ENCODE results near the gene PLXNB3.

Gene PLXNB3
- total RNA-seq: 0 to 0.40 (median 0.11) reads per million in 9 experiments

GRCh38 chrX:153763989-153764755 lies at the start of gene PLXNB3:
PLXNB3 (plus strand) TSS chrX:153764249; CDS start chrX:153765536, 1,287 bp downstream.
- Mint-ChIP-seq H3K4me1 (ENCODE audit: low read depth in 2 of 2) (peaks cover 4 to 9% of the 10 kb centered on the region in 2 donors), H3K27me3 (no peaks in the 10 kb centered on the region), H3K9me3 (no peaks in the 10 kb centered on the region), H3K36me3 (ENCODE audit: insufficient read depth) (no peaks in the 10 kb centered on the region), H3K4me3 (peak within 1 kb of the TSS in 1 of 2 donors; percentile 10), H3K27ac (peak within 1 kb of the TSS in 1 of 2 donors; percentile 46)
- ATAC-seq (replicated peaks) (peak; percentile 91), DNase-seq (peak; percentile 68 to 69 (median 69))

- DNase-seq (no peak), ATAC-seq (replicated peaks) (no peak)
- no peak overlapping the region for H3K4me3 Mint-ChIP-seq
- peaks cover 3 to 7% of the 10 kb centered on the region in 2 donors for H3K4me1 Mint-ChIP-seq (ENCODE audit: low read depth in 2 of 2)
- no peak overlapping the region for H3K27ac Mint-ChIP-seq
- H3K9me3 Mint-ChIP-seq: no peaks in the 10 kb centered on the region
- no peaks in the 10 kb centered on the region for H3K27me3 Mint-ChIP-seq
- peaks cover 56% of the 10 kb centered on the region for H3K36me3 Mint-ChIP-seq (ENCODE audit: insufficient read depth)
Observed at GRCh38 chrX:153714256-153714655, 49.8 kb upstream of the PLXNB3 start.

DNA sequence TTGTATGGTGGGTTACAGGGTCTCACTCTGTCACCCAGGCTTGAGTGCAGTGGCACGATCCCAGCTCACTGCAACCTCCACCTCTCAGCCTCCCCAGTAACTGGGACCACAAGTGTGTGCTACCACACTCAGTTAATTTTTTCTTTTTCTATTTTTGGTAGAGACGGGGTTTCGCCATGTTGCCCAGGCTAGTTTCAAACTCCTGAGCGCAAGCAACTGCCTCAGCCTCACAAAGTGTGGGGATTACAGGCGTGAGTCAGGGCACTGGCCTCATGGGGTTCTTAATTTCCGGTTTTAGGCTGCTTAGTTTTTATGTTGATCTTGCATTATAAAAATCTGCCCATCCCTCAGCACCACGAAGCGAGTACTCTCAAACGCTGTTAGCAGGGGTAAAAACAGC lies 46.6 kb upstream of the PLXNB3 start:
- ATAC-seq (replicated peaks): no peak
- H3K27me3 Mint-ChIP-seq: no peaks in the 10 kb centered on the region
- no peaks in the 10 kb centered on the region for H3K9me3 Mint-ChIP-seq
- peaks cover 65% of the 10 kb centered on the region for H3K36me3 Mint-ChIP-seq (ENCODE audit: insufficient read depth)
- no peak overlapping the region for H3K27ac Mint-ChIP-seq
- no peak for DNase-seq
- peaks cover 7 to 10% of the 10 kb centered on the region in 2 donors for H3K4me1 Mint-ChIP-seq (ENCODE audit: low read depth in 2 of 2)
- H3K4me3 Mint-ChIP-seq: no peak overlapping the region

- no peak for ATAC-seq (replicated peaks)
- peaks cover 9 to 14% of the 10 kb centered on the region in 2 donors for H3K4me1 Mint-ChIP-seq (ENCODE audit: low read depth in 2 of 2)
- no peak overlapping the region for H3K4me3 Mint-ChIP-seq
- DNase-seq: no peak
- no peak overlapping the region for H3K27ac Mint-ChIP-seq
- H3K27me3 Mint-ChIP-seq: no peaks in the 10 kb centered on the region
- H3K36me3 Mint-ChIP-seq (ENCODE audit: insufficient read depth): peaks cover 60% of the 10 kb centered on the region
- no peaks in the 10 kb centered on the region for H3K9me3 Mint-ChIP-seq
Observed at GRCh38 chrX:153719238-153719637, 44.8 kb upstream of the PLXNB3 start.

DNA sequence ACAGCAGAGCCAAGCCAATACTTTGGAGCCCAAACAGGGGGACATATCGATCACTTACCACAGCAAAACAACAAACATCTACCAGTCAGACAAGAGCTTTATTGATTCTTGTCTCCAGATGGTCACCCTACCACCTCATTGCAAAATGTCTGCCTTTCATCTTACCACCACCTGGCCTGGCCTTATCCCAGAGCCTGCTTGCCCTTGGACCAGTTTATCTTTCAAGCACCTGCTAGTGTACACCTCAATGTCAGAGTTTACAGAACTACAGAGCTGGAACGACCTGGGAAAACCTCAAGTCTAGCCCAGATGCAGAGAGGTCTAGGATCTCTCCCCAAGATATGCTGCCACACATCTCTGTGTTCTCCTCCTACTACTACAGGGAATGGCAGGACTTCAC lies 44.3 kb upstream of the PLXNB3 start:
- H3K36me3 Mint-ChIP-seq (ENCODE audit: insufficient read depth): peaks cover 59% of the 10 kb centered on the region
- peaks cover 9 to 14% of the 10 kb centered on the region in 2 donors for H3K4me1 Mint-ChIP-seq (ENCODE audit: low read depth in 2 of 2)
- H3K27ac Mint-ChIP-seq: no peak overlapping the region
- no peak for ATAC-seq (replicated peaks)
- no peaks in the 10 kb centered on the region for H3K27me3 Mint-ChIP-seq
- H3K9me3 Mint-ChIP-seq: no peaks in the 10 kb centered on the region
- DNase-seq: no peak
- H3K4me3 Mint-ChIP-seq: no peak overlapping the region

- Mint-ChIP-seq H3K27me3 (no peaks in the 10 kb centered on the region), H3K36me3 (ENCODE audit: insufficient read depth) (peaks cover 40% of the 10 kb centered on the region), H3K27ac (peak overlapping the region; percentile 67 to 85), H3K4me3 (peak overlapping the region; percentile 83 to 87), H3K9me3 (no peaks in the 10 kb centered on the region), H3K4me1 (ENCODE audit: low read depth in 2 of 2) (peaks cover 14 to 22% of the 10 kb centered on the region in 2 donors)
- ATAC-seq (replicated peaks): no peak
- no peak for DNase-seq
Observed at GRCh38 chrX:153722704-153723350, 41.2 kb upstream of the PLXNB3 start.

- Mint-ChIP-seq H3K9me3 (no peaks in the 10 kb centered on the region), H3K27me3 (no peaks in the 10 kb centered on the region), H3K4me3 (peak overlapping the region; percentile 83 to 87), H3K4me1 (ENCODE audit: low read depth in 2 of 2) (peaks cover 14 to 22% of the 10 kb centered on the region in 2 donors), H3K27ac (peak overlapping the region; percentile 72 to 85), H3K36me3 (ENCODE audit: insufficient read depth) (peaks cover 33% of the 10 kb centered on the region)
- DNase-seq: peak in 2 of 3 experiments; percentile 34 to 39
- peak; percentile 21 for ATAC-seq (replicated peaks)
Observed at GRCh38 chrX:153723351-153724251, 40.4 kb upstream of the PLXNB3 start.

DNA sequence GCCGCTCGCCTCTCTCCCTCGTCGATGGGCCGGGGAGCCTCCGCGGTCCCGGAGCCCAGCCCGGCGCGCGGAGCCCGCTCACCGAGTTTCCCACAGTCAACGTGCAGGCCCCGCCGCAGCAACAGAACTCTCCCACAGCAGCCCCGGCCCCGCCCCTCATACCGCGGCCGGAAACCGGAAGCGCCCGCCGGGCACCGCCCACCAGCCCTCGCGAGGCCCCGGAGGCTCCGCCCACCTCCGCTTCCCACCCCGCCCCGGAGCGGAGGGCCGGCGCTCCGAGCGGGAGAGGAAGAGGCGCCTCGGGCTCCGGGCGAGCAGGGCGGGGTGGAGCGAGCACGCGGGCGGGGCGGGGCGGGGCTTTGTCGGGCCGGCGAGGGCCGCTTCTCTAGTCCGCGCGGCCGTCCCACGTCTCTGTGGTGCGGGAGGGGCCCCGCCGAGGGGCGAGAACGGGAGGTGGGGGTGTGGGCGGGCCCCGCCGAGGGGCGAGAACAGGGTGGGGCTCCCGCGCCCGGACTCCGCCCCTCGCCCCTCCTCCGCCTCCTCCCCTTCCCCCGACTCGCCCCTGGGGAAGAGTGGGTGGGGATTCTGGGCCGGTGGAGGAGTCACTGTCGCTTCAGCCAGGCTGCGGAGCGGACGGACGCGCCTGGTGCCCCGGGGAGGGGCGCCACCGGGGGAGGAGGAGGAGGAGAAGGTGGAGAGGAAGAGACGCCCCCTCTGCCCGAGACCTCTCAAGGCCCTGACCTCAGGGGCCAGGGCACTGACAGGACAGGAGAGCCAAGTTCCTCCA lies 39.6 kb upstream of the PLXNB3 start, which contains the start of the genes ABCD1 and BCAP31:
Gene ABCD1, plus strand, starts transcription at position 605 of the 787 bp plus-strand sequence. CDS start 411 bp downstream, outside the sequence.
Gene BCAP31, minus strand, starts transcription at position 136 of the 787 bp plus-strand sequence. CDS start 1,143 bp downstream, outside the sequence.
- H3K4me1 Mint-ChIP-seq (ENCODE audit: low read depth in 2 of 2): peaks cover 10 to 22% of the 10 kb centered on the region in 2 donors
- H3K27ac Mint-ChIP-seq: peak within 1 kb of the TSS; percentile 72 to 85
- peak within 1 kb of the TSS; percentile 83 to 87 for H3K4me3 Mint-ChIP-seq
- DNase-seq (peak; percentile 84 to 86 (median 86)), ATAC-seq (replicated peaks) (peak; percentile 73)
- no peaks in the 10 kb centered on the region for H3K9me3 Mint-ChIP-seq
- H3K36me3 Mint-ChIP-seq (ENCODE audit: insufficient read depth): peaks cover 28% of the 10 kb centered on the region
- no peaks in the 10 kb centered on the region for H3K27me3 Mint-ChIP-seq

- Mint-ChIP-seq H3K4me3 (peak overlapping the region; percentile 83 to 87), H3K36me3 (ENCODE audit: insufficient read depth) (peaks cover 21% of the 10 kb centered on the region), H3K9me3 (no peaks in the 10 kb centered on the region), H3K27ac (peak overlapping the region in 1 of 2 donors; percentile 72), H3K4me1 (ENCODE audit: low read depth in 2 of 2) (peaks cover 10 to 20% of the 10 kb centered on the region in 2 donors), H3K27me3 (no peaks in the 10 kb centered on the region)
- DNase-seq (peak in 1 of 3 experiments; percentile 18), ATAC-seq (replicated peaks) (no peak)
Observed at GRCh38 chrX:153725039-153725831, 38.8 kb upstream of the PLXNB3 start.

DNA sequence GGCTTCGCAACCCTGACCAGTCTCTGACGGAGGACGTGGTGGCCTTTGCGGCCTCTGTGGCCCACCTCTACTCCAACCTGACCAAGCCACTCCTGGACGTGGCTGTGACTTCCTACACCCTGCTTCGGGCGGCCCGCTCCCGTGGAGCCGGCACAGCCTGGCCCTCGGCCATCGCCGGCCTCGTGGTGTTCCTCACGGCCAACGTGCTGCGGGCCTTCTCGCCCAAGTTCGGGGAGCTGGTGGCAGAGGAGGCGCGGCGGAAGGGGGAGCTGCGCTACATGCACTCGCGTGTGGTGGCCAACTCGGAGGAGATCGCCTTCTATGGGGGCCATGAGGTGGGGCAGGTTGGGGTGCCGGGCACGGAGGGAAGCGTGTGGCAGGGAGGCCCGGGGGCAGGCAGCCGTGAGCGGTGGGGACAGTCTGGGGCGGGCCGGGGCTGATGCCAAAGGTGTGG lies 38.2 kb upstream of the PLXNB3 start:
- no peak for ATAC-seq (replicated peaks)
- Mint-ChIP-seq H3K36me3 (ENCODE audit: insufficient read depth) (peaks cover 14% of the 10 kb centered on the region), H3K9me3 (no peaks in the 10 kb centered on the region), H3K27me3 (no peaks in the 10 kb centered on the region), H3K27ac (no peak overlapping the region), H3K4me3 (peak overlapping the region; percentile 10 to 80), H3K4me1 (ENCODE audit: low read depth in 2 of 2) (peaks cover 14 to 22% of the 10 kb centered on the region in 2 donors)
- DNase-seq: no peak

- Mint-ChIP-seq H3K36me3 (ENCODE audit: insufficient read depth) (peaks cover 11% of the 10 kb centered on the region), H3K9me3 (no peaks in the 10 kb centered on the region), H3K27me3 (no peaks in the 10 kb centered on the region), H3K4me1 (ENCODE audit: low read depth in 2 of 2) (peaks cover 20 to 26% of the 10 kb centered on the region in 2 donors), H3K4me3 (peak overlapping the region; percentile 56 to 80), H3K27ac (peak overlapping the region; percentile 75 to 91)
- ATAC-seq (replicated peaks): peak; percentile 24
- DNase-seq: peak; percentile 29 to 47 (median 33)
Observed at GRCh38 chrX:153726286-153727122, 37.5 kb upstream of the PLXNB3 start.

All from effector memory CD8-positive, alpha-beta T cell (primary cell).